Endothelial cell of umbilical vein (primary cell): Measurements from ENCODE around the gene GPRIN1. TPM values are rescaled to one million over a fixed set of nuclear protein-coding genes. Genes with fewer than 3 reads are reported as not detected.

Experiments used
- BruUV-seq: library from RNA; stranded (reverse); fragments of 400-500 nt; replicated peaks from 2 replicates; lab custom pipeline; 2021; lab: Mats Ljungman, UMichigan
- CTCF ChIA-PET: fragments of 300-600, 350-600 bp; sonication (Branson Sonifier 250); formaldehyde crosslinking; loops from one replicate; lab custom pipeline; 2021; ENCODE audit warnings: antibody characterized with exemption, inconsistent platforms; lab: Charles Lee
- POLR2A ChIA-PET: fragments of 300-600, 350-600 bp; sonication (Branson Sonifier 250); formaldehyde crosslinking; loops from one replicate; lab custom pipeline; 2021; ENCODE audit warnings: antibody characterized with exemption, inconsistent platforms; lab: Charles Lee
- DNase-seq: peaks from one replicate; pipeline ENCODE4 v3.0.0-alpha.2; 2011; ENCODE audit warnings: low read depth, low spot score
- FAIRE-seq: peaks from 2 replicates; lab custom pipeline; 2011; peaks lifted over from hg19 to GRCh38; lab: Jason Lieb, UNC
- H2AFZ ChIP-seq: 2 replicates; pipeline ENCODE4 v1.6.0; 2012; ENCODE audit warnings: low read depth, low read length, control low read depth, inconsistent platforms
- H3K27ac ChIP-seq: 2 replicates; pipeline ENCODE4 v1.5.1; 2011; ENCODE audit warnings: low read depth, mild to moderate bottlenecking, control low read depth, low read length, moderate library complexity; ENCODE audit not compliant: insufficient read depth
- H3K27me3 ChIP-seq, 2 experiments: 2 replicates each; pipeline versions ENCODE4 v1.6.0 to v1.6.1; 2011; ENCODE audit warnings: low read length in 2 of 2, mixed read lengths in 1 of 2; ENCODE audit not compliant: control insufficient read depth in 2 of 2, insufficient read depth in 2 of 2
- H3K36me3 ChIP-seq, 2 experiments: 2 replicates in 1 of 2; 3 replicates in 1 of 2; pipeline ENCODE4 v1.5.1; 2011; ENCODE audit warnings: low read length in 2 of 2, mild to moderate bottlenecking in 1 of 2, moderate library complexity in 1 of 2; ENCODE audit not compliant: control insufficient read depth in 2 of 2, insufficient read depth in 2 of 2; ENCODE audit errors: extremely low read depth in 1 of 2
- H3K4me1 ChIP-seq: 3 replicates; pipeline ENCODE4 v1.5.1; 2011; ENCODE audit warnings: mild to moderate bottlenecking, low read length; ENCODE audit not compliant: control insufficient read depth, insufficient read depth; ENCODE audit errors: extremely low read depth
- H3K4me2 ChIP-seq: 2 replicates; pipeline ENCODE4 v1.6.1; 2011; ENCODE audit warnings: low read length, control low read depth, mixed read lengths; ENCODE audit not compliant: insufficient read depth
- H3K4me3 ChIP-seq, 3 experiments: fragments of 200-600 bp in 1 of 3; sonication (generic), shearing (Covaris generic) in 1 of 3; replicated peaks in 1 of 3; 2 replicates each; pipeline ENCODE4 v1.5.1; 2011 to 2016; ENCODE audit warnings: control low read depth in 3 of 3, low read length in 3 of 3, mild to moderate bottlenecking in 2 of 3, inconsistent platforms in 1 of 3, low read depth in 1 of 3, moderate library complexity in 1 of 3; ENCODE audit not compliant: insufficient read depth in 1 of 3
- H3K79me2 ChIP-seq: 2 replicates; pipeline ENCODE4 v1.6.0; 2012; ENCODE audit warnings: low read length, inconsistent platforms; ENCODE audit not compliant: control insufficient read depth, insufficient read depth
- H3K9ac ChIP-seq: replicated peaks from 2 replicates; pipeline ENCODE3; 2011; ENCODE audit warnings: low read length, control low read depth; ENCODE audit not compliant: insufficient read depth; ENCODE audit errors: extremely low read depth
- H3K9me1 ChIP-seq: replicated peaks from 3 replicates; pipeline ENCODE4 v1.6.0; 2011; ENCODE audit warnings: mild to moderate bottlenecking, low read length; ENCODE audit not compliant: control insufficient read depth, insufficient read depth; ENCODE audit errors: extremely low read depth
- H3K9me3 ChIP-seq: replicated peaks from 2 replicates; pipeline ENCODE4 v1.5.1; 2012; ENCODE audit warnings: low read length, inconsistent platforms; ENCODE audit not compliant: control insufficient read depth, insufficient read depth
- H4K20me1 ChIP-seq: replicated peaks from 2 replicates; pipeline ENCODE3; 2011; ENCODE audit warnings: mild to moderate bottlenecking, low read length; ENCODE audit not compliant: control insufficient read depth, insufficient read depth; ENCODE audit errors: extremely low read depth
- EZH2 ChIP-seq: IDR thresholded peaks from 2 replicates; pipeline ENCODE4 v1.6.1; 2012; ENCODE audit warnings: borderline replicate concordance, low read depth, mild to moderate bottlenecking, moderate library complexity, low read length, inconsistent platforms; ENCODE audit not compliant: severe bottlenecking
- FOS ChIP-seq: IDR thresholded peaks from 2 replicates; pipeline ENCODE4 v1.6.1; 2011; ENCODE audit warnings: mild to moderate bottlenecking, low read length, moderate library complexity, borderline replicate concordance; ENCODE audit not compliant: insufficient read depth
- GATA2 ChIP-seq: IDR thresholded peaks from 2 replicates; pipeline ENCODE4 v1.7.0; 2011; ENCODE audit warnings: low read depth, mild to moderate bottlenecking, moderate library complexity, mixed read lengths, low read length; ENCODE audit not compliant: insufficient read length, insufficient read depth
- JUN ChIP-seq: IDR thresholded peaks from 2 replicates; pipeline ENCODE4 v1.6.1; 2011; ENCODE audit warnings: borderline replicate concordance, low read depth; ENCODE audit not compliant: insufficient read length, insufficient read depth
- MYC ChIP-seq: IDR thresholded peaks from one replicate; pipeline ENCODE4 v1.6.1; 2011; ENCODE audit warnings: mild to moderate bottlenecking, low read depth, low read length
- POLR2A ChIP-seq: IDR thresholded peaks from 2 replicates; pipeline ENCODE4 v1.6.1; 2012; ENCODE audit warnings: low read depth, mild to moderate bottlenecking, control low read depth, low read length
- POLR2AphosphoS5 ChIP-seq: IDR thresholded peaks from 2 replicates; pipeline ENCODE4 v1.6.1; 2012; ENCODE audit warnings: low read depth, mild to moderate bottlenecking, control low read depth, low read length, moderate library complexity; ENCODE audit not compliant: insufficient read depth
- dilution Hi-C: fragments of 300-500 bp; cut with MboI; formaldehyde crosslinking; loops from one replicate; pipeline ENCODE4 v1.15.0; 2019; ENCODE audit warnings: low sequenced_read_pairs; ENCODE audit not compliant: extremely low pct_ligation_motif_present
- intact Hi-C: fragments of 100-400 bp; cut with micrococcal nuclease; formaldehyde crosslinking; loops from one replicate; pipeline ENCODE4 v1.10.0; 2022
- polyA plus RNA-seq, 4 experiments: library from polyadenylated mRNA; depleted of rRNA in 3 of 4; stranded (reverse) in 3 of 4; unstranded in 1 of 4; fragments of >200 nt; gene quantifications; 2 replicates each; pipeline versions ENCODE4 v1.2.1 to v1.2.3, GENCODE V29; 2011 to 2012; ENCODE audit warnings: missing spikeins in 1 of 4
- total RNA-seq: library from RNA; stranded (reverse); gene quantifications from 2 replicates; pipeline ENCODE4 v1.2.3, GENCODE V29; 2021
- TF ChIP-seq, protein P1 (sequence below): IDR thresholded peaks from 2 replicates; pipeline ENCODE4 v1.6.1; 2011; ENCODE audit not compliant: insufficient read depth, insufficient read length
- TF ChIP-seq, protein P2 (sequence below), 2 donors: IDR thresholded peaks; 1 replicate in 1 of 2; 2 replicates in 1 of 2; pipeline ENCODE4 v1.5.1; 2011; ENCODE audit warnings: low read length in 2 of 2, mild to moderate bottlenecking in 2 of 2, moderate library complexity in 2 of 2, control low read depth in 1 of 2, inconsistent platforms in 1 of 2, low read depth in 1 of 2; ENCODE audit not compliant: insufficient read depth in 1 of 2; ENCODE audit errors: extremely low read depth in 1 of 2

GPRIN1 gene
- total and polyA plus RNA-seq, 2 donors (not counting 3 experiments of a cell fraction or from before 2014, with no cell fraction given) = 2.4 to 10.4 TPM

DNA sequence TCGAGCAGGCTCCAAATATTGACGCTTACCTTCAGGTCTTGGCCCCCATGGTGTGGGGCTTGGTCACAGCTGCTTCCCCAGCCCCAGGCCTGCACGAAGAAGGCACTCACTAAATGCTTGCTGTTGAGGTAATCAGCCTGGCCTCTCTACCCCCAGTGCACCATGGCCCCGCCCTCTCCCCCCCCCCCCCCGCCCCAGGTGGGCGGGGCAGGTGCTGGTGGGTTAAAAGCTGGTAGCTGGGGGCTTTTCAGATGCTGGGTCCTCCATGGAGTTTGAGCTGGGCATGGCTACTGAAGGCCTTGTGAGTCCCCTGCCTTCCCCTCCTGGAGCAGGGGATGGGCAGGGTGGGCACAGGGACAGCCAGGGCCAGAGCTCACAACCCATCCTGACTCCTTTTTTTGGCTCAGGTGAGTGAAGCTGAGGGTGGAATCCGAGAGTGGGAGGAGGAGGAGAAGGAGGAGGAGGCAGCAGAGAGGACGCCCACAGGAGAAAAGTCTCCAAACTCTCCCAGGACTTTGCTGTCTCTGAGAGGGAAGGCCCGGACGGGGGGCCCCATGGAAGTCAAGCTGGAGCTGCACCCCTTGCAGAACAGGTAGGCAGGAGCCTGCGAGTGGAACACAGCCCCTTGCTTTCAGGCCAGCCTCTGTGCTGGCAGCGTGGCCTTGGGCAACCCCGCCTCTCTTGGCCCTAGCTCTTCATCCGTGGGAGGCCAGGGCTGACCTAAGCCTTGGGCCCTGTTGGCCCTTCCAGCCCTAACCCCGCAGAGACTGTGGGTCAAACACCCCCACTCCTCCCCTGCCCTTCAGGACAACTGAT is 32.9 kb upstream of the GPRIN1 start:
- Histone ChIP-seq H3K4me3 (no peak overlapping the region), H3K4me2 (no peak overlapping the region), H3K9ac (no peak overlapping the region), H3K79me2 (no peaks in the 10 kb centered on the region), H3K9me3 (no peaks in the 10 kb centered on the region), H3K9me1 (no peaks in the 10 kb centered on the region), H3K27me3 (peaks cover 0 to 4% of the 10 kb centered on the region in 2 experiments), H3K27ac (no peak overlapping the region), H3K36me3 (no peaks in the 10 kb centered on the region), H2AFZ (no peak overlapping the region), H4K20me1 (no peaks in the 10 kb centered on the region), H3K4me1 (peaks cover 4% of the 10 kb centered on the region)
- DNase-seq = no peak
- FAIRE-seq = no peak
- CTCF ChIA-PET = interaction anchor here (0.6 to 1.6 kb wide), 2 partner anchors 18 kb away, joined by 3 read pairs; no protein-coding TSS in a partner anchor
- TF ChIP-seq JUN (no peak), MYC (no peak), POLR2A (no peak)
- BruUV-seq = no TSS peak
- intact Hi-C loops (loop anchor here (1.0 kb wide), 1 partner anchor 106 kb away; the partner anchor contains the start of gene RNF44), dilution Hi-C loops (no loop called here)
- POLR2A ChIA-PET = no interaction called here

DNA sequence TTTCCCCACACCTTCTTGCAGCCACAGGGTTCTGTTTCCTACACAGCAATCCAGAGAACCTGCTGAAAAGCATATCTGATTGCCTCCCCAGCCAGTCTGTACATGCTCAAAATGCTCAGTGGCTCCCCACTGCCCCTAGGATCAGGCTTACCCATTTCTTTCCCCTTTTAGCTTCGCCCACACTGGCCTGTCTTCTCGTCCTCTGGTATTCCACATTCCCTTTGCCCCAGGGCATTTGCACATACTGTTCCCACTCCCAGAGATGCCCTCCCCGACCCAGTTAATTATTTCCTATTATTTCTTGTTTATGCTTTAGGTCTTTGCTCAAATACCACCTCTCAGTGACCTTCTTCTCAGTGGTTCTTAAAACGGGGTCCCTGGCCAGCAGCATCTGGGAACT is 30.7 kb upstream of the GPRIN1 start:
- Histone ChIP-seq H3K4me3 (no peak overlapping the region), H3K79me2 (no peaks in the 10 kb centered on the region), H2AFZ (no peak overlapping the region), H3K9me1 (no peaks in the 10 kb centered on the region), H3K4me1 (no peaks in the 10 kb centered on the region), H3K9ac (no peak overlapping the region), H4K20me1 (no peaks in the 10 kb centered on the region), H3K27ac (no peak overlapping the region), H3K4me2 (no peak overlapping the region), H3K9me3 (no peaks in the 10 kb centered on the region), H3K27me3 (peaks cover under 1 to 8% of the 10 kb centered on the region in 2 experiments), H3K36me3 (no peaks in the 10 kb centered on the region)
- TF ChIP-seq MYC (no peak), POLR2AphosphoS5 (no peak), GATA2 (no peak), EZH2 (no peak), JUN (no peak), POLR2A (no peak), FOS (no peak)
- TF ChIP-seq, protein P1, sequence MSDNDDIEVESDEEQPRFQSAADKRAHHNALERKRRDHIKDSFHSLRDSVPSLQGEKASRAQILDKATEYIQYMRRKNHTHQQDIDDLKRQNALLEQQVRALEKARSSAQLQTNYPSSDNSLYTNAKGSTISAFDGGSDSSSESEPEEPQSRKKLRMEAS = no peak
- TF ChIP-seq, protein P2, sequence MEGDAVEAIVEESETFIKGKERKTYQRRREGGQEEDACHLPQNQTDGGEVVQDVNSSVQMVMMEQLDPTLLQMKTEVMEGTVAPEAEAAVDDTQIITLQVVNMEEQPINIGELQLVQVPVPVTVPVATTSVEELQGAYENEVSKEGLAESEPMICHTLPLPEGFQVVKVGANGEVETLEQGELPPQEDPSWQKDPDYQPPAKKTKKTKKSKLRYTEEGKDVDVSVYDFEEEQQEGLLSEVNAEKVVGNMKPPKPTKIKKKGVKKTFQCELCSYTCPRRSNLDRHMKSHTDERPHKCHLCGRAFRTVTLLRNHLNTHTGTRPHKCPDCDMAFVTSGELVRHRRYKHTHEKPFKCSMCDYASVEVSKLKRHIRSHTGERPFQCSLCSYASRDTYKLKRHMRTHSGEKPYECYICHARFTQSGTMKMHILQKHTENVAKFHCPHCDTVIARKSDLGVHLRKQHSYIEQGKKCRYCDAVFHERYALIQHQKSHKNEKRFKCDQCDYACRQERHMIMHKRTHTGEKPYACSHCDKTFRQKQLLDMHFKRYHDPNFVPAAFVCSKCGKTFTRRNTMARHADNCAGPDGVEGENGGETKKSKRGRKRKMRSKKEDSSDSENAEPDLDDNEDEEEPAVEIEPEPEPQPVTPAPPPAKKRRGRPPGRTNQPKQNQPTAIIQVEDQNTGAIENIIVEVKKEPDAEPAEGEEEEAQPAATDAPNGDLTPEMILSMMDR (IDR thresholded peaks at IDR 0.05; ENCODE audit: extremely low read depth in 1 of 2, insufficient read depth in 1 of 2, low read depth in 1 of 2, low read length in 2 of 2) = no peak
- dilution Hi-C loops = no loop called here
- CTCF ChIA-PET = interaction anchor here (2.0 kb wide), 1 partner anchor 20 kb away, joined by 9 read pairs; no protein-coding TSS in a partner anchor
- POLR2A ChIA-PET = no interaction called here
- intact Hi-C loops = no loop called here
- FAIRE-seq = no peak
- BruUV-seq = no TSS peak
- DNase-seq = no peak
